ENCODE results near the gene SEMA5B.

- no peak for TF ChIP-seq POLR2A (IDR thresholded peaks at IDR 0.05)
- TF ChIP-seq, protein P1, sequence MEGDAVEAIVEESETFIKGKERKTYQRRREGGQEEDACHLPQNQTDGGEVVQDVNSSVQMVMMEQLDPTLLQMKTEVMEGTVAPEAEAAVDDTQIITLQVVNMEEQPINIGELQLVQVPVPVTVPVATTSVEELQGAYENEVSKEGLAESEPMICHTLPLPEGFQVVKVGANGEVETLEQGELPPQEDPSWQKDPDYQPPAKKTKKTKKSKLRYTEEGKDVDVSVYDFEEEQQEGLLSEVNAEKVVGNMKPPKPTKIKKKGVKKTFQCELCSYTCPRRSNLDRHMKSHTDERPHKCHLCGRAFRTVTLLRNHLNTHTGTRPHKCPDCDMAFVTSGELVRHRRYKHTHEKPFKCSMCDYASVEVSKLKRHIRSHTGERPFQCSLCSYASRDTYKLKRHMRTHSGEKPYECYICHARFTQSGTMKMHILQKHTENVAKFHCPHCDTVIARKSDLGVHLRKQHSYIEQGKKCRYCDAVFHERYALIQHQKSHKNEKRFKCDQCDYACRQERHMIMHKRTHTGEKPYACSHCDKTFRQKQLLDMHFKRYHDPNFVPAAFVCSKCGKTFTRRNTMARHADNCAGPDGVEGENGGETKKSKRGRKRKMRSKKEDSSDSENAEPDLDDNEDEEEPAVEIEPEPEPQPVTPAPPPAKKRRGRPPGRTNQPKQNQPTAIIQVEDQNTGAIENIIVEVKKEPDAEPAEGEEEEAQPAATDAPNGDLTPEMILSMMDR (IDR thresholded peaks at IDR 0.05) = no peak
Measured at GRCh38 chr3:123031051-123031450, 3.5 kb upstream of the SEMA5B start.
